ENCODE data around the gene SHC4. TPM values are rescaled to one million over a fixed set of nuclear protein-coding genes. Genes with fewer than 3 reads are reported as not detected.

Gene SHC4
- polyA plus RNA-seq, 3 donors = 0.09 TPM; not detected in 2

GRCh38 chr15:48890375-48890972 lies 73.2 kb downstream of the SHC4 start:
- Mint-ChIP-seq H3K9me3 (peaks cover 0 to 1% (median 0%) of the 10 kb centered on the region in 7 donors), H3K27ac (peak overlapping the region in 1 of 7 donors; percentile 17), H3K36me3 (no peaks in the 10 kb centered on the region), H3K4me1 (no peaks in the 10 kb centered on the region), H3K4me3 (no peak overlapping the region), H3K27me3 (ENCODE audit: low read depth in 3 of 3) (peaks cover 3 to 9% (median 5%) of the 10 kb centered on the region in 3 donors)
- H3K79me2 ChIP-seq (ENCODE audit: insufficient read depth, low read length) = no peaks in the 10 kb centered on the region
- whole genome bisulfite sequencing (ENCODE audit: insufficient coverage) = 86% methylated on average over 4 of the region's 10 CpGs
- TF ChIP-seq CTCF (IDR thresholded peaks at IDR 0.05) = no peak
- H3K4me3 ChIP-seq (replicated peaks in 1 of 3; ENCODE audit: low read depth in 2 of 3, low read length in 3 of 3) = no peak overlapping the region
- H2AFZ ChIP-seq (ENCODE audit: insufficient read depth, low read depth, low read length, poor library complexity, severe bottlenecking) = no peak overlapping the region
- H4K20me1 ChIP-seq (ENCODE audit: insufficient read depth, low read length) = no peaks in the 10 kb centered on the region
- no peaks in the 10 kb centered on the region for H3K9me3 ChIP-seq (replicated peaks in 1 of 2; ENCODE audit: control insufficient read depth in 1 of 2, insufficient read depth in 1 of 2, low read length in 2 of 2)
- no peaks in the 10 kb centered on the region for H3K27me3 ChIP-seq (ENCODE audit: control insufficient read depth in 2 of 2, insufficient read depth in 2 of 2, low read length in 2 of 2)
- no peaks in the 10 kb centered on the region for H3K4me1 ChIP-seq (ENCODE audit: control insufficient read depth in 1 of 2, insufficient read depth in 2 of 2, low read length in 2 of 2)
- no peak for DNase-seq
- H3K9ac ChIP-seq (ENCODE audit: insufficient read depth, low read length, poor library complexity, severe bottlenecking) = no peak overlapping the region
- intact Hi-C loops (cut with micrococcal nuclease) = no loop called here
- no peak overlapping the region for H3K4me2 ChIP-seq (replicated peaks; ENCODE audit: extremely low read depth, low read length, poor library complexity, severe bottlenecking)
- no peak overlapping the region for H3K27ac ChIP-seq (ENCODE audit: low read depth in 1 of 2, low read length in 2 of 2)
- no peaks in the 10 kb centered on the region for H3K36me3 ChIP-seq (replicated peaks in 1 of 2; ENCODE audit: control insufficient read depth in 1 of 2, insufficient read depth in 2 of 2, low read length in 2 of 2)

DNA sequence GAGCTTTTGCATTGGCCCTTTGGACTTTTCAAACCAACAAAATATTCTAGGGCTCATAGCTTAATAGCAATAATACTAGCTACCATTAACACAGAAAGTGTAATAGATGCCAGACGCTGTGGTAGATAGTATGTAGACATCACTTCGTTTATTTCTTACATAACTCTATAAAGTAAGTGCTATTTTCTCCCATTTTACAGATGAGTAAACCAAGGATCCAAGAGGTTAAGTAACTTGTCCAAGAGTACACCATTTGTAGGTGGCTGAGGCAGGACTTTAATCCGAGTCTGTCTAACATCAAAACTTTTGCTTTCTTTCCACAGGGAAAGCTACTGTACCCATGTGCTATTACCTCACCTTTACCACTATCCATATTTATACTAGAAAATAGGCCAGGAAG lies 73.8 kb downstream of the SHC4 start:
- no CpG with 5 or more reads among the region's 3 CpGs for WGBS (ENCODE audit: insufficient coverage)
- Histone ChIP-seq H2AFZ (ENCODE audit: insufficient read depth, low read depth, low read length, poor library complexity, severe bottlenecking) (no peak overlapping the region), H3K27ac (ENCODE audit: low read depth in 1 of 2, low read length in 2 of 2) (no peak overlapping the region), H3K79me2 (ENCODE audit: insufficient read depth, low read length) (no peaks in the 10 kb centered on the region), H3K36me3 (replicated peaks in 1 of 2; ENCODE audit: control insufficient read depth in 1 of 2, insufficient read depth in 2 of 2, low read length in 2 of 2) (no peaks in the 10 kb centered on the region), H3K9ac (ENCODE audit: insufficient read depth, low read length, poor library complexity, severe bottlenecking) (no peak overlapping the region), H3K4me2 (replicated peaks; ENCODE audit: extremely low read depth, low read length, poor library complexity, severe bottlenecking) (no peak overlapping the region), H3K4me3 (replicated peaks in 1 of 3; ENCODE audit: low read depth in 2 of 3, low read length in 3 of 3) (no peak overlapping the region), H3K9me3 (replicated peaks in 1 of 2; ENCODE audit: control insufficient read depth in 1 of 2, insufficient read depth in 1 of 2, low read length in 2 of 2) (no peaks in the 10 kb centered on the region), H4K20me1 (ENCODE audit: insufficient read depth, low read length) (no peaks in the 10 kb centered on the region), H3K4me1 (ENCODE audit: control insufficient read depth in 1 of 2, insufficient read depth in 2 of 2, low read length in 2 of 2) (no peaks in the 10 kb centered on the region), H3K27me3 (ENCODE audit: control insufficient read depth in 2 of 2, insufficient read depth in 2 of 2, low read length in 2 of 2) (no peaks in the 10 kb centered on the region)
- intact Hi-C loops (cut with micrococcal nuclease) = no loop called here
- TF ChIP-seq CTCF (IDR thresholded peaks at IDR 0.05) = no peak
- no peak overlapping the region for H3K27ac Mint-ChIP-seq
- H3K4me1 Mint-ChIP-seq = no peaks in the 10 kb centered on the region
- H3K36me3 Mint-ChIP-seq = no peaks in the 10 kb centered on the region
- H3K9me3 Mint-ChIP-seq = peaks cover 0 to 1% (median 0%) of the 10 kb centered on the region in 7 donors
- no peak for DNase-seq
- H3K4me3 Mint-ChIP-seq = no peak overlapping the region
- H3K27me3 Mint-ChIP-seq (ENCODE audit: low read depth in 3 of 3) = peaks cover 3 to 8% (median 5%) of the 10 kb centered on the region in 3 donors

Measured in CD14-positive monocyte (primary cell).